Kidney epithelial cell (primary cell): ENCODE data around the gene PROK2. TPM values are rescaled to one million over a fixed set of nuclear protein-coding genes. Genes with fewer than 3 reads are reported as not detected.

Experiments
- DNase-seq: peaks from one replicate; pipeline ENCODE4 v3.0.0-alpha.2; 2010; ENCODE audit warnings: low read depth
- H3K27me3 ChIP-seq: 2 replicates; pipeline ENCODE4 v1.6.0; 2011; ENCODE audit warnings: low read length; ENCODE audit not compliant: control insufficient read depth, insufficient read depth
- H3K36me3 ChIP-seq: 2 replicates; pipeline ENCODE4 v1.5.1; 2011; ENCODE audit warnings: low read length; ENCODE audit not compliant: control insufficient read depth, insufficient read depth
- H3K4me3 ChIP-seq: 2 replicates; pipeline ENCODE4 v1.5.1; 2011; ENCODE audit warnings: low read depth, mild to moderate bottlenecking, control low read depth, low read length
- CTCF ChIP-seq: IDR thresholded peaks from 2 replicates; pipeline ENCODE4 v1.5.1; 2011; ENCODE audit warnings: mild to moderate bottlenecking, moderate library complexity, low read length, control low read depth, inconsistent platforms; ENCODE audit not compliant: insufficient read depth, poor library complexity, severe bottlenecking
- total RNA-seq: library from RNA; depleted of rRNA; stranded (reverse); fragments of >200 nt; gene quantifications from 2 replicates; pipeline ENCODE4 v1.2.3, GENCODE V29; 2015

PROK2 gene
- total RNA-seq, 1 donor from 2014 or later: not detected

- TF ChIP-seq CTCF: no peak
- Histone ChIP-seq H3K36me3 (no peaks in the 10 kb centered on the region), H3K4me3 (no peak overlapping the region), H3K27me3 (no peaks in the 10 kb centered on the region)
- no peak for DNase-seq
These were observed 31.8 kb upstream of the PROK2 start for GRCh38 chr3:71816767-71817156.

- TF ChIP-seq CTCF: no peak
- DNase-seq: no peak
- Histone ChIP-seq H3K27me3 (no peaks in the 10 kb centered on the region), H3K36me3 (no peaks in the 10 kb centered on the region), H3K4me3 (no peak overlapping the region)
These were observed 30.6 kb upstream of the PROK2 start for GRCh38 chr3:71815340-71816067.

- TF ChIP-seq CTCF: no peak
- DNase-seq: no peak
These were observed 28.8 kb upstream of the PROK2 start for GRCh38 chr3:71813704-71814103.

GRCh38 chr3:71813073-71813472 lies 28.1 kb upstream of the PROK2 start:
- Histone ChIP-seq H3K4me3 (no peak overlapping the region), H3K27me3 (no peaks in the 10 kb centered on the region), H3K36me3 (no peaks in the 10 kb centered on the region)
- no peak for TF ChIP-seq CTCF
- no peak for DNase-seq

More at GRCh38 chr3:71813704-71814103, 28.8 kb upstream of the PROK2 start:
- no peaks in the 10 kb centered on the region for H3K27me3 ChIP-seq
- no peak overlapping the region for H3K4me3 ChIP-seq
- no peaks in the 10 kb centered on the region for H3K36me3 ChIP-seq

- Histone ChIP-seq H3K27me3 (no peaks in the 10 kb centered on the region), H3K4me3 (no peak overlapping the region), H3K36me3 (no peaks in the 10 kb centered on the region)
- no peak for TF ChIP-seq CTCF
- no peak for DNase-seq
These were observed 25.1 kb upstream of the PROK2 start for GRCh38 chr3:71810056-71810455.
